LNCaP clone FGC (cell line): ENCODE results near the gene TBCCD1.

Experiments
- DNase-seq: peaks from one replicate; pipeline ENCODE4 v3.0.0-alpha.2; 2011; ENCODE audit warnings: low read depth
- H3K4me3 ChIP-seq: 2 replicates; pipeline ENCODE4 v1.5.1; 2011; ENCODE audit warnings: mild to moderate bottlenecking, low read depth, low read length, control low read depth
- CTCF ChIP-seq: IDR thresholded peaks from 2 replicates; pipeline ENCODE4 v1.5.1; 2012; ENCODE audit warnings: mild to moderate bottlenecking; ENCODE audit not compliant: control insufficient read depth, insufficient read depth; ENCODE audit errors: extremely low read depth

Gene TBCCD1

GRCh38 chr3:186567072-186567921 is at the start of gene TBCCD1:
Gene TBCCD1, minus strand, starts transcription at chr3:186567339. Its CDS starts 3,010 bp downstream, at chr3:186564329.
- peak; percentile 58 for DNase-seq
- TF ChIP-seq CTCF: no peak
- peak within 1 kb of the TSS; percentile 97 for H3K4me3 ChIP-seq

- TF ChIP-seq CTCF: no peak
- H3K4me3 ChIP-seq: no peak overlapping the region
- no peak for DNase-seq
Observed at GRCh38 chr3:186616299-186616617, 49.1 kb upstream of the TBCCD1 start.

- H3K4me3 ChIP-seq: no peak overlapping the region
- TF ChIP-seq CTCF: peak; percentile 99
- DNase-seq: peak; percentile 34
Observed at GRCh38 chr3:186614597-186615483, 47.7 kb upstream of the TBCCD1 start.

- TF ChIP-seq CTCF: no peak
- no peak overlapping the region for H3K4me3 ChIP-seq
Observed at GRCh38 chr3:186614266-186614596, 47.1 kb upstream of the TBCCD1 start.

GRCh38 chr3:186613637-186614265 is 46.6 kb upstream of the TBCCD1 start:
- no peak overlapping the region for H3K4me3 ChIP-seq

More at GRCh38 chr3:186614266-186614596, 47.1 kb upstream of the TBCCD1 start:
- no peak for DNase-seq

More at GRCh38 chr3:186613637-186614265, 46.6 kb upstream of the TBCCD1 start:
- TF ChIP-seq CTCF: no peak
- DNase-seq: no peak
